ENCODE measurements around the gene MOB2. TPM values are rescaled to one million over a fixed set of nuclear protein-coding genes. Genes with fewer than 3 reads are reported as not detected.

Gene MOB2
- total and polyA plus RNA-seq, 4 donors: 8.3 to 18.5 (median 14.8) TPM

- no peak for TF ChIP-seq ATF3 (IDR thresholded peaks at IDR 0.05)
- TF ChIP-seq YY1 (IDR thresholded peaks at IDR 0.05): no peak
Measured at GRCh38 chr11:1468002-1468401, 18.6 kb downstream of the MOB2 start (continued).

GRCh38 chr11:1467270-1467669 is 19.3 kb downstream of the MOB2 start:
- TF ChIP-seq HNF4A (conservative IDR thresholded peaks at IDR 0.05) (no peak), REST (IDR thresholded peaks at IDR 0.05) (no peak), JUND (IDR thresholded peaks at IDR 0.05) (no peak), EGR1 (IDR thresholded peaks at IDR 0.05; ENCODE audit: low read depth in 2 of 2) (no peak), YY1 (IDR thresholded peaks at IDR 0.05) (no peak), CTCF (IDR thresholded peaks at IDR 0.05; ENCODE audit: low read depth, low read length, missing input control) (no peak), NR2F2 (IDR thresholded peaks at IDR 0.05) (no peak), TAF1 (conservative IDR thresholded peaks at IDR 0.05) (no peak), MAX (IDR thresholded peaks at IDR 0.05) (no peak), RAD21 (IDR thresholded peaks at IDR 0.05) (no peak), ATF3 (IDR thresholded peaks at IDR 0.05) (no peak), FOXA2 (IDR thresholded peaks at IDR 0.05) (no peak), ZBTB33 (IDR thresholded peaks at IDR 0.05) (no peak), FOXA1 (IDR thresholded peaks at IDR 0.05) (no peak), HNF4G (IDR thresholded peaks at IDR 0.05) (no peak), SP1 (IDR thresholded peaks at IDR 0.05) (no peak), RXRA (IDR thresholded peaks at IDR 0.05) (no peak), GABPA (IDR thresholded peaks at IDR 0.05 in 1 of 2, conservative IDR thresholded peaks at IDR 0.05 in 1 of 2) (no peak)
- H3K9me3 ChIP-seq (ENCODE audit: control insufficient read depth in 4 of 4, low read length in 3 of 4): no peaks in the 10 kb centered on the region
- H3K9ac ChIP-seq (ENCODE audit: low read depth in 1 of 2, low read length in 2 of 2): no peak overlapping the region
- no peak overlapping the region for H3K4me3 ChIP-seq (ENCODE audit: low read depth in 1 of 3, low read length in 3 of 3)
- no peaks in the 10 kb centered on the region for H3K27me3 ChIP-seq (ENCODE audit: control insufficient read depth in 4 of 4, insufficient read depth in 4 of 4, low read length in 3 of 4)
- no peak overlapping the region for H3K27ac ChIP-seq (ENCODE audit: low read depth in 1 of 2, low read length in 2 of 2)
- no peak for DNase-seq (ENCODE audit: low spot score)
- peaks cover 0 to 23% (median 3%) of the 10 kb centered on the region in 4 donors for H3K36me3 ChIP-seq (ENCODE audit: control insufficient read depth in 4 of 4, insufficient read depth in 3 of 4, low read depth in 1 of 4, low read length in 3 of 4)
- no peaks in the 10 kb centered on the region for H3K4me1 ChIP-seq (ENCODE audit: control insufficient read depth in 4 of 4, insufficient read depth in 4 of 4, low read length in 3 of 4)
- WGBS: 82% methylated on average over 9 of the region's 9 CpGs

Measured in liver (tissue), 9 donors.